GM23338 (cell line): Measurements from ENCODE around the gene DTD2.

Source experiments
- CREB1 ChIP-seq: fragments of 250-450 bp; sonication (Bioruptor Pico); IDR thresholded peaks from 2 replicates; pipeline ENCODE4 v1.5.0; 2020; ENCODE audit warnings: low read depth, mild to moderate bottlenecking, moderate library complexity
- CTCF ChIP-seq, 2 experiments: fragments of 200-600 bp in 1 of 2; sonication (generic) in 1 of 2; conservative IDR thresholded peaks; 2 replicates each; pipeline versions ENCODE4 v1.5.1 to v1.6.1; 2016 to 2017; ENCODE audit warnings: antibody characterized with exemption in 2 of 2, low read depth in 2 of 2, mild to moderate bottlenecking in 2 of 2, moderate library complexity in 1 of 2
- ETS1 ChIP-seq: IDR thresholded peaks from 2 replicates; pipeline ENCODE4 v1.6.1; 2016; ENCODE audit warnings: antibody characterized with exemption
- EZH2 ChIP-seq: fragments of 200-600 bp; sonication (generic); IDR thresholded peaks from one replicate; pipeline ENCODE4 v1.8.0; 2017; ENCODE audit warnings: antibody characterized with exemption, mild to moderate bottlenecking, low read depth; ENCODE audit not compliant: unreplicated experiment
- EZH2phosphoT487 ChIP-seq: fragments of 200-600 bp; sonication (generic); IDR thresholded peaks from one replicate; pipeline ENCODE4 v1.8.1; 2018; ENCODE audit warnings: antibody characterized with exemption; ENCODE audit not compliant: unreplicated experiment
- JUNB ChIP-seq: IDR thresholded peaks from one replicate; pipeline ENCODE4 v1.6.1; 2016; ENCODE audit warnings: antibody characterized with exemption; ENCODE audit not compliant: unreplicated experiment
- POLR2AphosphoS5 ChIP-seq: IDR thresholded peaks from 2 replicates; pipeline ENCODE4 v1.6.1; 2016; ENCODE audit warnings: antibody characterized with exemption, low read depth
- REST ChIP-seq: IDR thresholded peaks from one replicate; pipeline ENCODE4 v1.6.1; 2018; ENCODE audit warnings: antibody characterized with exemption; ENCODE audit not compliant: unreplicated experiment
- STAT1 ChIP-seq: IDR thresholded peaks from one replicate; pipeline ENCODE4 v1.6.1; 2016; ENCODE audit warnings: antibody characterized with exemption; ENCODE audit not compliant: unreplicated experiment
- ZNF114 ChIP-seq: fragments of 250-450 bp; sonication (Bioruptor Pico); IDR thresholded peaks from 2 replicates; pipeline ENCODE4 v1.5.0; 2020; ENCODE audit warnings: mild to moderate bottlenecking, moderate library complexity
- ZNF331 ChIP-seq: fragments of 250-450 bp; sonication (Bioruptor Pico); IDR thresholded peaks from 2 replicates; pipeline ENCODE4 v1.5.0; 2020; ENCODE audit warnings: low read depth, mild to moderate bottlenecking, moderate library complexity

GRCh38 chr14:31449971-31450610 is 7.2 kb downstream of the DTD2 start:
- no peak for TF ChIP-seq EZH2
- TF ChIP-seq CTCF (conservative IDR thresholded peaks at IDR 0.05; ENCODE audit: low read depth in 2 of 2), result peak in 1 of 2 experiments; percentile 58; a peak in 3 of 4 replicates
- TF ChIP-seq POLR2AphosphoS5, result no peak
- no peak for TF ChIP-seq CREB1 (CRISPR knock-in tag)
- TF ChIP-seq EZH2phosphoT487, result no peak
- TF ChIP-seq REST, result no peak
- no peak for TF ChIP-seq ZNF114 (CRISPR knock-in tag)
- TF ChIP-seq ZNF331 (CRISPR knock-in tag), result no peak
- TF ChIP-seq JUNB, result no peak
- TF ChIP-seq ETS1, result no peak
- TF ChIP-seq STAT1, result no peak
